Lower leg skin (tissue), 3 donors: Measurements from ENCODE around the gene MRPS30.

Source experiments
- CTCF ChIP-seq, 3 donors: fragments of 450-650 bp; IDR thresholded peaks; one replicate each; pipeline ENCODE4 v1.5.1; 2016; ENCODE audit warnings: antibody characterized with exemption in 3 of 3, mild to moderate bottlenecking in 3 of 3, moderate library complexity in 2 of 3
- POLR2A ChIP-seq, 2 donors: fragments of 450-650 bp; IDR thresholded peaks; one replicate each; pipeline ENCODE4 v1.6.1; 2016 to 2017; ENCODE audit warnings: antibody characterized with exemption in 2 of 2, mild to moderate bottlenecking in 1 of 2, moderate library complexity in 1 of 2

DNA sequence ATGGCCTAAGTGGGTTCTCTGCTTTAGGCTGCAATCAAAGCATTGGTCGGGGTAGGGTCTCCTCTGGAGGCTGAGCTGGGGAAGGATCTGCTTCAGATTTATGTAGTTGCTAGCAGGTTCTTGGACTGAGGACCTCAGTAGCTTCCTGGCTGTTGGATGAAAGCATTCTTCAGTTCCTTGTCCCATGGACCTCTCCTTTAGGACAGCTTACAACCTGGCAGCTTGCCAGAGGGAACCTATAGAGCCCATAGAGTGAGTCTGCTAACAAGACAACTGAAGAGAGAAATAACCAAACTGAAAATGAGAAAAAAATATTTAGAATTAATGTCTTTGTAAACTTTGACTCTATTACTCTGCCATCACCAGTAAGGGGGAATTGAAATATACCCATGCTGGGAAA is 12.4 kb downstream of the MRPS30 start:
- TF ChIP-seq CTCF (IDR thresholded peaks at IDR 0.05) (no peak), POLR2A (IDR thresholded peaks at IDR 0.05) (no peak)
